ENCODE data around the gene AGMO. TPM values are rescaled to one million over a fixed set of nuclear protein-coding genes. Genes with fewer than 3 reads are reported as not detected.
"Not testable (repeated sequence)": the region's sequence is repeated elsewhere in the genome, so short reads cannot be mapped to it uniquely, and the experiment has no call there.

Gene AGMO
- total RNA-seq, 1 experiment from 2014 or later, result 13.2 TPM

GRCh38 chr7:15308821-15309220 is 253.0 kb downstream of the AGMO start:
- no TSS peak for BruUV-seq (replicated peaks)
- no peak overlapping the region for H3K4me3 Mint-ChIP-seq (ENCODE audit: low read depth, unreplicated experiment)
- intact Hi-C loops (cut with micrococcal nuclease; ENCODE audit: unreplicated experiment), result loop anchor here (5.0 to 10.0 kb wide), 3 partner anchors 248 to 594 kb away; no protein-coding TSS in a partner anchor
- H3K27me3 Mint-ChIP-seq (ENCODE audit: unreplicated experiment), result no peaks in the 10 kb centered on the region
- no peak overlapping the region for H3K27ac Mint-ChIP-seq (ENCODE audit: unreplicated experiment)
- H3K36me3 Mint-ChIP-seq (ENCODE audit: insufficient read depth, unreplicated experiment), result no peaks in the 10 kb centered on the region
- CTCF ChIA-PET, result no interaction called here
- H3K4me1 Mint-ChIP-seq (ENCODE audit: low read depth, unreplicated experiment), result no peaks in the 10 kb centered on the region
- TF ChIP-seq CTCF (IDR thresholded peaks at IDR 0.05; ENCODE audit: unreplicated experiment), result no peak
- H3K9me3 Mint-ChIP-seq (ENCODE audit: low read depth, unreplicated experiment), result peaks cover 3% of the 10 kb centered on the region
- DNase-seq, result no peak

GRCh38 chr7:15306296-15306695 is 255.5 kb downstream of the AGMO start:
- no peak for TF ChIP-seq CTCF (IDR thresholded peaks at IDR 0.05; ENCODE audit: unreplicated experiment)
- no peak overlapping the region for H3K27ac Mint-ChIP-seq (ENCODE audit: unreplicated experiment)
- CTCF ChIA-PET, result no interaction called here
- intact Hi-C loops (cut with micrococcal nuclease; ENCODE audit: unreplicated experiment), result loop anchor here (5.0 to 10.0 kb wide), 3 partner anchors 251 to 591 kb away; no protein-coding TSS in a partner anchor
- DNase-seq, result no peak
- H3K9me3 Mint-ChIP-seq (ENCODE audit: low read depth, unreplicated experiment), result peaks cover 3% of the 10 kb centered on the region
- H3K36me3 Mint-ChIP-seq (ENCODE audit: insufficient read depth, unreplicated experiment), result no peaks in the 10 kb centered on the region
- no peaks in the 10 kb centered on the region for H3K4me1 Mint-ChIP-seq (ENCODE audit: low read depth, unreplicated experiment)
- no peaks in the 10 kb centered on the region for H3K27me3 Mint-ChIP-seq (ENCODE audit: unreplicated experiment)
- H3K4me3 Mint-ChIP-seq (ENCODE audit: low read depth, unreplicated experiment), result no peak overlapping the region
- no TSS peak for BruUV-seq (replicated peaks)

GRCh38 chr7:15305002-15305600 is 256.7 kb downstream of the AGMO start:
- DNase-seq, result peak; percentile 78
- no peak overlapping the region for H3K27ac Mint-ChIP-seq (ENCODE audit: unreplicated experiment)
- no peaks in the 10 kb centered on the region for H3K9me3 Mint-ChIP-seq (ENCODE audit: low read depth, unreplicated experiment)
- no TSS peak for BruUV-seq (replicated peaks)
- no peak overlapping the region for H3K4me3 Mint-ChIP-seq (ENCODE audit: low read depth, unreplicated experiment)
- H3K36me3 Mint-ChIP-seq (ENCODE audit: insufficient read depth, unreplicated experiment), result no peaks in the 10 kb centered on the region
- H3K27me3 Mint-ChIP-seq (ENCODE audit: unreplicated experiment), result no peaks in the 10 kb centered on the region
- intact Hi-C loops (cut with micrococcal nuclease; ENCODE audit: unreplicated experiment), result loop anchor here (1.0 to 10.0 kb wide), 5 partner anchors 252 to 766 kb away; no protein-coding TSS in a partner anchor
- CTCF ChIA-PET, result no interaction called here
- no peaks in the 10 kb centered on the region for H3K4me1 Mint-ChIP-seq (ENCODE audit: low read depth, unreplicated experiment)
- TF ChIP-seq CTCF (IDR thresholded peaks at IDR 0.05; ENCODE audit: unreplicated experiment), result peak; percentile 68

GRCh38 chr7:15303357-15303756 is 258.5 kb downstream of the AGMO start:
- no peaks in the 10 kb centered on the region for H3K27me3 Mint-ChIP-seq (ENCODE audit: unreplicated experiment)

GRCh38 chr7:15300986-15301385 is 260.8 kb downstream of the AGMO start:
- not testable (repeated sequence) for H3K36me3 Mint-ChIP-seq (ENCODE audit: insufficient read depth, unreplicated experiment); H3K9me3 Mint-ChIP-seq (ENCODE audit: low read depth, unreplicated experiment); H3K27me3 Mint-ChIP-seq (ENCODE audit: unreplicated experiment); H3K27ac Mint-ChIP-seq (ENCODE audit: unreplicated experiment); H3K4me1 Mint-ChIP-seq (ENCODE audit: low read depth, unreplicated experiment); H3K4me3 Mint-ChIP-seq (ENCODE audit: low read depth, unreplicated experiment); DNase-seq; BruUV-seq (replicated peaks)
- CTCF ChIA-PET, result interaction anchor here (0.6 kb wide), 1 partner anchor 413 kb away, joined by 6 read pairs; no protein-coding TSS in a partner anchor
- intact Hi-C loops (cut with micrococcal nuclease; ENCODE audit: unreplicated experiment), result loop anchor here (10.0 kb wide), 2 partner anchors 584 to 586 kb away; no protein-coding TSS in a partner anchor

More at GRCh38 chr7:15303357-15303756, 258.5 kb downstream of the AGMO start:
- CTCF ChIA-PET, result no interaction called here
- no peak overlapping the region for H3K27ac Mint-ChIP-seq (ENCODE audit: unreplicated experiment)
- no peak overlapping the region for H3K4me3 Mint-ChIP-seq (ENCODE audit: low read depth, unreplicated experiment)
- intact Hi-C loops (cut with micrococcal nuclease; ENCODE audit: unreplicated experiment), result loop anchor here (10.0 kb wide), 2 partner anchors 581 to 589 kb away; no protein-coding TSS in a partner anchor
- no peaks in the 10 kb centered on the region for H3K9me3 Mint-ChIP-seq (ENCODE audit: low read depth, unreplicated experiment)
- no peaks in the 10 kb centered on the region for H3K4me1 Mint-ChIP-seq (ENCODE audit: low read depth, unreplicated experiment)
- TF ChIP-seq CTCF (IDR thresholded peaks at IDR 0.05; ENCODE audit: unreplicated experiment), result no peak
- DNase-seq, result no peak
- H3K36me3 Mint-ChIP-seq (ENCODE audit: insufficient read depth, unreplicated experiment), result no peaks in the 10 kb centered on the region
- no TSS peak for BruUV-seq (replicated peaks)

Data from Calu3 (cell line).